Endothelial cell of umbilical vein (primary cell): ENCODE results near the gene TEC. TPM values are rescaled to one million over a fixed set of nuclear protein-coding genes. Genes with fewer than 3 reads are reported as not detected.

ENCODE experiments used
- BruUV-seq: library from RNA; stranded (reverse); fragments of 400-500 nt; replicated peaks from 2 replicates; lab custom pipeline; 2021; lab: Mats Ljungman, UMichigan
- CTCF ChIA-PET: fragments of 300-600, 350-600 bp; sonication (Branson Sonifier 250); formaldehyde crosslinking; loops from one replicate; lab custom pipeline; 2021; ENCODE audit warnings: antibody characterized with exemption, inconsistent platforms; lab: Charles Lee
- POLR2A ChIA-PET: fragments of 300-600, 350-600 bp; sonication (Branson Sonifier 250); formaldehyde crosslinking; loops from one replicate; lab custom pipeline; 2021; ENCODE audit warnings: antibody characterized with exemption, inconsistent platforms; lab: Charles Lee
- DNase-seq: peaks from one replicate; pipeline ENCODE4 v3.0.0-alpha.2; 2011; ENCODE audit warnings: low read depth, low spot score
- FAIRE-seq: peaks from 2 replicates; lab custom pipeline; 2011; peaks lifted over from hg19 to GRCh38; lab: Jason Lieb, UNC
- H2AFZ ChIP-seq: 2 replicates; pipeline ENCODE4 v1.6.0; 2012; ENCODE audit warnings: low read depth, low read length, control low read depth, inconsistent platforms
- H3K27ac ChIP-seq: 2 replicates; pipeline ENCODE4 v1.5.1; 2011; ENCODE audit warnings: low read depth, mild to moderate bottlenecking, control low read depth, low read length, moderate library complexity; ENCODE audit not compliant: insufficient read depth
- H3K27me3 ChIP-seq, 2 experiments: 2 replicates each; pipeline versions ENCODE4 v1.6.0 to v1.6.1; 2011; ENCODE audit warnings: low read length in 2 of 2, mixed read lengths in 1 of 2; ENCODE audit not compliant: control insufficient read depth in 2 of 2, insufficient read depth in 2 of 2
- H3K36me3 ChIP-seq, 2 experiments: 2 replicates in 1 of 2; 3 replicates in 1 of 2; pipeline ENCODE4 v1.5.1; 2011; ENCODE audit warnings: low read length in 2 of 2, mild to moderate bottlenecking in 1 of 2, moderate library complexity in 1 of 2; ENCODE audit not compliant: control insufficient read depth in 2 of 2, insufficient read depth in 2 of 2; ENCODE audit errors: extremely low read depth in 1 of 2
- H3K4me1 ChIP-seq: 3 replicates; pipeline ENCODE4 v1.5.1; 2011; ENCODE audit warnings: mild to moderate bottlenecking, low read length; ENCODE audit not compliant: control insufficient read depth, insufficient read depth; ENCODE audit errors: extremely low read depth
- H3K4me2 ChIP-seq: 2 replicates; pipeline ENCODE4 v1.6.1; 2011; ENCODE audit warnings: low read length, control low read depth, mixed read lengths; ENCODE audit not compliant: insufficient read depth
- H3K4me3 ChIP-seq, 3 experiments: fragments of 200-600 bp in 1 of 3; sonication (generic), shearing (Covaris generic) in 1 of 3; replicated peaks in 1 of 3; 2 replicates each; pipeline ENCODE4 v1.5.1; 2011 to 2016; ENCODE audit warnings: control low read depth in 3 of 3, low read length in 3 of 3, mild to moderate bottlenecking in 2 of 3, inconsistent platforms in 1 of 3, low read depth in 1 of 3, moderate library complexity in 1 of 3; ENCODE audit not compliant: insufficient read depth in 1 of 3
- H3K79me2 ChIP-seq: 2 replicates; pipeline ENCODE4 v1.6.0; 2012; ENCODE audit warnings: low read length, inconsistent platforms; ENCODE audit not compliant: control insufficient read depth, insufficient read depth
- H3K9ac ChIP-seq: replicated peaks from 2 replicates; pipeline ENCODE3; 2011; ENCODE audit warnings: low read length, control low read depth; ENCODE audit not compliant: insufficient read depth; ENCODE audit errors: extremely low read depth
- H3K9me1 ChIP-seq: replicated peaks from 3 replicates; pipeline ENCODE4 v1.6.0; 2011; ENCODE audit warnings: mild to moderate bottlenecking, low read length; ENCODE audit not compliant: control insufficient read depth, insufficient read depth; ENCODE audit errors: extremely low read depth
- H3K9me3 ChIP-seq: replicated peaks from 2 replicates; pipeline ENCODE4 v1.5.1; 2012; ENCODE audit warnings: low read length, inconsistent platforms; ENCODE audit not compliant: control insufficient read depth, insufficient read depth
- H4K20me1 ChIP-seq: replicated peaks from 2 replicates; pipeline ENCODE3; 2011; ENCODE audit warnings: mild to moderate bottlenecking, low read length; ENCODE audit not compliant: control insufficient read depth, insufficient read depth; ENCODE audit errors: extremely low read depth
- EZH2 ChIP-seq: IDR thresholded peaks from 2 replicates; pipeline ENCODE4 v1.6.1; 2012; ENCODE audit warnings: borderline replicate concordance, low read depth, mild to moderate bottlenecking, moderate library complexity, low read length, inconsistent platforms; ENCODE audit not compliant: severe bottlenecking
- FOS ChIP-seq: IDR thresholded peaks from 2 replicates; pipeline ENCODE4 v1.6.1; 2011; ENCODE audit warnings: mild to moderate bottlenecking, low read length, moderate library complexity, borderline replicate concordance; ENCODE audit not compliant: insufficient read depth
- JUN ChIP-seq: IDR thresholded peaks from 2 replicates; pipeline ENCODE4 v1.6.1; 2011; ENCODE audit warnings: borderline replicate concordance, low read depth; ENCODE audit not compliant: insufficient read length, insufficient read depth
- MYC ChIP-seq: IDR thresholded peaks from one replicate; pipeline ENCODE4 v1.6.1; 2011; ENCODE audit warnings: mild to moderate bottlenecking, low read depth, low read length
- POLR2AphosphoS5 ChIP-seq: IDR thresholded peaks from 2 replicates; pipeline ENCODE4 v1.6.1; 2012; ENCODE audit warnings: low read depth, mild to moderate bottlenecking, control low read depth, low read length, moderate library complexity; ENCODE audit not compliant: insufficient read depth
- dilution Hi-C: fragments of 300-500 bp; cut with MboI; formaldehyde crosslinking; loops from one replicate; pipeline ENCODE4 v1.15.0; 2019; ENCODE audit warnings: low sequenced_read_pairs; ENCODE audit not compliant: extremely low pct_ligation_motif_present
- intact Hi-C: fragments of 100-400 bp; cut with micrococcal nuclease; formaldehyde crosslinking; loops from one replicate; pipeline ENCODE4 v1.10.0; 2022
- polyA plus RNA-seq, 4 experiments: library from polyadenylated mRNA; depleted of rRNA in 3 of 4; stranded (reverse) in 3 of 4; unstranded in 1 of 4; fragments of >200 nt; gene quantifications; 2 replicates each; pipeline versions ENCODE4 v1.2.1 to v1.2.3, GENCODE V29; 2011 to 2012; ENCODE audit warnings: missing spikeins in 1 of 4
- total RNA-seq: library from RNA; stranded (reverse); gene quantifications from 2 replicates; pipeline ENCODE4 v1.2.3, GENCODE V29; 2021
- TF ChIP-seq, protein P1 (sequence below): IDR thresholded peaks from 2 replicates; pipeline ENCODE4 v1.6.1; 2011; ENCODE audit not compliant: insufficient read depth, insufficient read length
- TF ChIP-seq, protein P2 (sequence below), 2 donors: IDR thresholded peaks; 1 replicate in 1 of 2; 2 replicates in 1 of 2; pipeline ENCODE4 v1.5.1; 2011; ENCODE audit warnings: low read length in 2 of 2, mild to moderate bottlenecking in 2 of 2, moderate library complexity in 2 of 2, control low read depth in 1 of 2, inconsistent platforms in 1 of 2, low read depth in 1 of 2; ENCODE audit not compliant: insufficient read depth in 1 of 2; ENCODE audit errors: extremely low read depth in 1 of 2

The TEC gene
- total and polyA plus RNA-seq, 2 donors (not counting 3 experiments of a cell fraction or from before 2014, with no cell fraction given): 0.08 to 0.86 TPM

DNA sequence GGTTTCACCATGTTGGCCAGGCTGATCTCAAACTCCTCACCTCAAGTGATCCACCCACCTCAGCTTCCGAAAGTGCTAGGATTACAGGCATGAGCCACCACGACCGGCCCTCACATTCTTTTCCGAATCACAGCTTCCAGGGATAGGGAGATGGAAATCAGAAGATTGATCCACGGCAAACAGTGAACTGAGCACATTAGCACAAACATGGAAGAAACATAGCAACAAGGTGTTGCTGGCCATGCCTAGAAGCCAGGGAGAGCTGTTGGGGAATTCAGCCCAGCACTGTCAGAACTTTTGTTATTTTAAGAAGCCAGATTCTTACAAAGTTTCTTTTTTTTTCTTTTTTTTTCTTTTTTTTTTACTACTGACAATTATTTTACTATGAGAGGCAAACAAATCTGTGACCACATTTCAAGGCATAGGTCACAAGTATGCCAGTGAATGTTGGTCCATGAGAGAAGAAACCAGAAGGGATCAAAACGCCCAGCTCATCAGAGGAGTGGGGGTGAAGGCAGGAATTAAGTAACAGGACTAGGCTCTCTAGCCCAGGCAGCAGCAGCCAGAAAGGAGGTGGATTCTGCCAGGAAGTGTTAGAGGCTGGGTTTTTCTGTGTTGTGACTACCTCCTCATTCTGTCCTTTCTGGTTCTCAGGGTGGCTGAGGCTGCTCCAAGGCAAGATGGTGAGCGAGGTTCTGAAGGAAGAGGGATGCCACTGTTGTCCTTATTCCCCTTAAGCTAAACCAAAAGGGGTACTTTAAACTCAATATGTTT lies 44.1 kb downstream of the TEC start:
- no peaks in the 10 kb centered on the region for H3K9me3 ChIP-seq
- no peak overlapping the region for H3K27ac ChIP-seq
- H3K36me3 ChIP-seq: no peaks in the 10 kb centered on the region
- H3K4me1 ChIP-seq: no peaks in the 10 kb centered on the region
- no peak overlapping the region for H3K9ac ChIP-seq
- H3K4me3 ChIP-seq: no peak overlapping the region
- H3K9me1 ChIP-seq: no peaks in the 10 kb centered on the region
- H4K20me1 ChIP-seq: no peaks in the 10 kb centered on the region
- no peak for TF ChIP-seq FOS
- TF ChIP-seq, protein P1, sequence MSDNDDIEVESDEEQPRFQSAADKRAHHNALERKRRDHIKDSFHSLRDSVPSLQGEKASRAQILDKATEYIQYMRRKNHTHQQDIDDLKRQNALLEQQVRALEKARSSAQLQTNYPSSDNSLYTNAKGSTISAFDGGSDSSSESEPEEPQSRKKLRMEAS: no peak
- TF ChIP-seq MYC: no peak
- TF ChIP-seq EZH2: no peak
- TF ChIP-seq JUN: no peak
- TF ChIP-seq POLR2AphosphoS5: no peak
- TF ChIP-seq, protein P2, sequence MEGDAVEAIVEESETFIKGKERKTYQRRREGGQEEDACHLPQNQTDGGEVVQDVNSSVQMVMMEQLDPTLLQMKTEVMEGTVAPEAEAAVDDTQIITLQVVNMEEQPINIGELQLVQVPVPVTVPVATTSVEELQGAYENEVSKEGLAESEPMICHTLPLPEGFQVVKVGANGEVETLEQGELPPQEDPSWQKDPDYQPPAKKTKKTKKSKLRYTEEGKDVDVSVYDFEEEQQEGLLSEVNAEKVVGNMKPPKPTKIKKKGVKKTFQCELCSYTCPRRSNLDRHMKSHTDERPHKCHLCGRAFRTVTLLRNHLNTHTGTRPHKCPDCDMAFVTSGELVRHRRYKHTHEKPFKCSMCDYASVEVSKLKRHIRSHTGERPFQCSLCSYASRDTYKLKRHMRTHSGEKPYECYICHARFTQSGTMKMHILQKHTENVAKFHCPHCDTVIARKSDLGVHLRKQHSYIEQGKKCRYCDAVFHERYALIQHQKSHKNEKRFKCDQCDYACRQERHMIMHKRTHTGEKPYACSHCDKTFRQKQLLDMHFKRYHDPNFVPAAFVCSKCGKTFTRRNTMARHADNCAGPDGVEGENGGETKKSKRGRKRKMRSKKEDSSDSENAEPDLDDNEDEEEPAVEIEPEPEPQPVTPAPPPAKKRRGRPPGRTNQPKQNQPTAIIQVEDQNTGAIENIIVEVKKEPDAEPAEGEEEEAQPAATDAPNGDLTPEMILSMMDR (IDR thresholded peaks at IDR 0.05; ENCODE audit: extremely low read depth in 1 of 2, insufficient read depth in 1 of 2, low read depth in 1 of 2, low read length in 2 of 2): no peak
- H3K79me2 ChIP-seq: no peaks in the 10 kb centered on the region
- no TSS peak for BruUV-seq
- dilution Hi-C loops: no loop called here
- no peak overlapping the region for H3K4me2 ChIP-seq
- no peak overlapping the region for H2AFZ ChIP-seq
- POLR2A ChIA-PET: no interaction called here
- FAIRE-seq: no peak
- intact Hi-C loops: no loop called here
- peaks cover 0 to 2% of the 10 kb centered on the region in 2 experiments for H3K27me3 ChIP-seq
- no peak for DNase-seq
- CTCF ChIA-PET: no interaction called here
